GM12872 (cell line): Measurements from ENCODE around the gene MELTF.

Experiments used
- CTCF ChIP-seq: IDR thresholded peaks from 3 replicates; pipeline ENCODE4 v1.5.1; 2011; ENCODE audit warnings: low read depth, mild to moderate bottlenecking, low read length, moderate library complexity; ENCODE audit not compliant: insufficient read depth

MELTF gene

GRCh38 chr3:197041875-197042488 is 12.4 kb upstream of the MELTF start:
- no peak for TF ChIP-seq CTCF

GRCh38 chr3:197040658-197041057 is 11.0 kb upstream of the MELTF start:
- no peak for TF ChIP-seq CTCF

GRCh38 chr3:197038679-197039462 is 9.3 kb upstream of the MELTF start:
- TF ChIP-seq CTCF: no peak

- no peak for TF ChIP-seq CTCF
Observed at GRCh38 chr3:197035577-197035976, 6.0 kb upstream of the MELTF start.

- TF ChIP-seq CTCF: no peak
Observed at GRCh38 chr3:197031315-197032285, 2.0 kb upstream of the MELTF start.

- TF ChIP-seq CTCF: no peak
Observed at GRCh38 chr3:197030379-197031314, 1.0 kb upstream of the MELTF start.
